ENCODE measurements around the gene NDUFS8. TPM values are rescaled to one million over a fixed set of nuclear protein-coding genes. Genes with fewer than 3 reads are reported as not detected.

Gene NDUFS8
- total RNA-seq, 1 experiment from 2014 or later, result 334 TPM

DNA sequence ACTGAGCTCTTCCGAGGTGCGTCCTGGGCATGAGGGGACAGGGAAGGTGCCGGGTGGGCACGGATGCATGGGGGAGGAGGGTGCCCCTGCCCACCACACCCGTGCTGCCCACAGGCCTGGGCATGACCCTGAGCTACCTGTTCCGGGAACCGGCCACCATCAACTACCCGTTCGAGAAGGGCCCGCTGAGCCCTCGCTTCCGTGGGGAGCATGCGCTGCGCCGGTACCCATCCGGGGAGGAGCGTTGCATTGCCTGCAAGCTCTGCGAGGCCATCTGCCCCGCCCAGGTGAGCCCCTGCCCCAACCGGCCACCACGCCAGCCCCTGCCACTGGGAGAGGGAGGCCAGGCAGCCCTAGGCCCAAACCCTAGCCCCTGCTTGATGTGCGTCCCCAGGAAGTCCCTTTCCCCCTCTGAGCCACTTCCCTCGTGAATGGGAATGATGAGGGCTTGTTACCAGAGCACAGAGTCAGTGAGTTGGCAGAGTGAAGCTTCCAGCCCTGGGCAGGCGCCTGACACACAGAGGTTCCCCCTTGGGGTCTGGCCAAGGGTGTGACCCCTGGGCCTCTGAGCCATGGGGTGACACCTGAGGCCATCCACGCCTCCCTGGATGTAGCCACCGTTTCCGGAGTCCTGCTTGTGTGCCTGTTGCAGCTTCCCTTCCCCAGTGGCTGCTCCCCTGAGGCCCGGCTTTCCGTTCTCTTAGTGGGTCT lies 2.7 kb downstream of the NDUFS8 start:
- Histone ChIP-seq H3K36me3 (ENCODE audit: control insufficient read depth, insufficient read depth, low read length) (peaks cover 4% of the 10 kb centered on the region), H3K4me3 (ENCODE audit: low read depth, low read length) (no peak overlapping the region), H3K9me3 (no peaks in the 10 kb centered on the region), H3K4me1 (peaks cover 21% of the 10 kb centered on the region), H3K27me3 (replicated peaks; ENCODE audit: control insufficient read depth, insufficient read depth, low read length) (no peaks in the 10 kb centered on the region)
- TF ChIP-seq CTCF (IDR thresholded peaks at IDR 0.05; ENCODE audit: insufficient read depth in 1 of 2, low read depth in 1 of 2, low read length in 1 of 2, severe bottlenecking in 1 of 2, unreplicated experiment in 1 of 2), result no peak
- Mint-ChIP-seq H3K27ac (ENCODE audit: unreplicated experiment) (no peak overlapping the region), H3K27me3 (ENCODE audit: insufficient read depth, unreplicated experiment) (no peaks in the 10 kb centered on the region), H3K9me3 (ENCODE audit: unreplicated experiment) (no peaks in the 10 kb centered on the region), H3K4me1 (ENCODE audit: low read depth, unreplicated experiment) (peaks cover 25% of the 10 kb centered on the region), H3K4me3 (ENCODE audit: unreplicated experiment) (no peak overlapping the region), H3K36me3 (ENCODE audit: insufficient read depth, unreplicated experiment) (peaks cover 51% of the 10 kb centered on the region)
- CTCF ChIA-PET, result interaction anchor here (0.5 to 0.6 kb wide), 2 partner anchors 71 to 265 kb away, joined by 3 to 4 read pairs; no protein-coding TSS in a partner anchor
- no TSS peak for BruUV-seq (replicated peaks)
- POLR2A ChIA-PET, result no interaction called here
- no peak for DNase-seq
- intact Hi-C loops (cut with micrococcal nuclease; ENCODE audit: unreplicated experiment), result loop anchor here (5.0 kb wide), 1 partner anchor 89 kb away; the partner anchor contains the start of gene CHKA

DNA sequence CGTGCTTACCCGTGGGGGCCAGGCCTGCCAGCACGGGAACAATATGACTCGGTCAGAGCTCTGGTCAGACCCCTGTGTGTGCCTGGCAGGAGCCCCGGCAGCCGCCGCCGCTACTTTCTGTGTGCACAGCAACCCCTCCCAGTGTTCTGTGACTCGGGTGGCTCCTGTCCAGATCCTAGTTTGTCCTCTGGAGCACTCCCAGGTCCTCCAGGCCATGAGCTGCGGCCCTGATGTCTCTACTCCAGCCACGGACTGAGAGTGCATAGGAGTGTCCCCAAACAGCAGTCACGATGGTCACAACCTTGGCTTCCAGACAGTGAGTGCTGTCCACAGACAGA lies 3.2 kb downstream of the NDUFS8 start:
- H3K36me3 ChIP-seq (ENCODE audit: control insufficient read depth, insufficient read depth, low read length), result peaks cover 4% of the 10 kb centered on the region
- no peak overlapping the region for H3K4me3 ChIP-seq (ENCODE audit: low read depth, low read length)
- Mint-ChIP-seq H3K27ac (ENCODE audit: unreplicated experiment) (no peak overlapping the region), H3K36me3 (ENCODE audit: insufficient read depth, unreplicated experiment) (peaks cover 56% of the 10 kb centered on the region), H3K4me3 (ENCODE audit: unreplicated experiment) (no peak overlapping the region), H3K27me3 (ENCODE audit: insufficient read depth, unreplicated experiment) (no peaks in the 10 kb centered on the region), H3K9me3 (ENCODE audit: unreplicated experiment) (no peaks in the 10 kb centered on the region), H3K4me1 (ENCODE audit: low read depth, unreplicated experiment) (peaks cover 25% of the 10 kb centered on the region)
- no peak for DNase-seq
- no peak for TF ChIP-seq CTCF (IDR thresholded peaks at IDR 0.05; ENCODE audit: insufficient read depth in 1 of 2, low read depth in 1 of 2, low read length in 1 of 2, severe bottlenecking in 1 of 2, unreplicated experiment in 1 of 2)
- no peaks in the 10 kb centered on the region for H3K27me3 ChIP-seq (replicated peaks; ENCODE audit: control insufficient read depth, insufficient read depth, low read length)
- BruUV-seq (replicated peaks), result no TSS peak
- H3K4me1 ChIP-seq, result peaks cover 26% of the 10 kb centered on the region
- ChIA-PET POLR2A (no interaction called here), CTCF (interaction anchor here (0.6 kb wide), 1 partner anchor 71 kb away, joined by 3 read pairs; no protein-coding TSS in a partner anchor)
- no peaks in the 10 kb centered on the region for H3K9me3 ChIP-seq
- intact Hi-C loops (cut with micrococcal nuclease; ENCODE audit: unreplicated experiment), result loop anchor here (5.0 kb wide), 1 partner anchor 89 kb away; the partner anchor contains the start of gene CHKA

DNA sequence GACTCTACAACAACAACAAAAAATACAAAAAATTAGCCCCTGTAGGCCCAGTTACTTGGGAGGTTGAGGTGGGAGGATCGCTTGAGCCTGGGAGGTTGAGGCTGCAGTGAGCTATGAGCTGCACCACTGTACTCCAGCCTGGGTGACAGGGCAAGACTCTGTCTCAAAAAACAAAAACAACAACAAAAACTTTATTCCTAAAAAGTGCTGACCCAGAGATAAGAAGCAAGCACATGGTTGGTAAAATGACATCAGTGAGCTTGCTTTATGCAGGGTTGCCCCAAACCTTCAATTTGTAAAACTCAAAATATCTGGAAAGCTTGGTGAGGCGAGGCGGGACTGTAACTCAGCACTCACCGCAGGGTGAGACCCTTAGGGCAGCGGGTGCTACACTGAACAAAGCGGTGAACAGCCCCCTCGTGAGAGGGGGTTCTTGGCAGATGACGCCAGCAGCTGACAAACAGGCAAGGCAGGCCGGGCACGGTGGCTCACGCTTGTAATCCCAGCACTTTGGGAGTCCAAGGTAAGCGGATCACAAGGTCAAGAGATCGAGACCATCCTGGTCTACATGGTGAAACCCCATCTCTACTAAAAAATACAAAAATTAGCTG lies 4.9 kb downstream of the NDUFS8 start:
- CTCF ChIA-PET, result no interaction called here
- Histone ChIP-seq H3K4me1 (peaks cover 34% of the 10 kb centered on the region), H3K4me3 (ENCODE audit: low read depth, low read length) (no peak overlapping the region), H3K9me3 (no peaks in the 10 kb centered on the region), H3K27me3 (replicated peaks; ENCODE audit: control insufficient read depth, insufficient read depth, low read length) (no peaks in the 10 kb centered on the region), H3K36me3 (ENCODE audit: control insufficient read depth, insufficient read depth, low read length) (peaks cover 4% of the 10 kb centered on the region)
- POLR2A ChIA-PET, result no interaction called here
- no TSS peak for BruUV-seq (replicated peaks)
- peaks cover 55% of the 10 kb centered on the region for H3K36me3 Mint-ChIP-seq (ENCODE audit: insufficient read depth, unreplicated experiment)
- no peaks in the 10 kb centered on the region for H3K27me3 Mint-ChIP-seq (ENCODE audit: insufficient read depth, unreplicated experiment)
- H3K9me3 Mint-ChIP-seq (ENCODE audit: unreplicated experiment), result no peaks in the 10 kb centered on the region
- no peak overlapping the region for H3K4me3 Mint-ChIP-seq (ENCODE audit: unreplicated experiment)
- no peak for DNase-seq
- no peak overlapping the region for H3K27ac Mint-ChIP-seq (ENCODE audit: unreplicated experiment)
- intact Hi-C loops (cut with micrococcal nuclease; ENCODE audit: unreplicated experiment), result no loop called here
- peaks cover 27% of the 10 kb centered on the region for H3K4me1 Mint-ChIP-seq (ENCODE audit: low read depth, unreplicated experiment)
- TF ChIP-seq CTCF (IDR thresholded peaks at IDR 0.05; ENCODE audit: insufficient read depth in 1 of 2, low read depth in 1 of 2, low read length in 1 of 2, severe bottlenecking in 1 of 2, unreplicated experiment in 1 of 2), result no peak

Data from Caco-2 (cell line).